Fibroblast of skin of scalp (primary cell): ENCODE results near the gene NKAIN2.
A peak's percentile ranks its signal among the peaks of the same experiment; 100 is the strongest.
"Not testable (repeated sequence)": the region's sequence is repeated elsewhere in the genome, so short reads cannot be mapped to it uniquely, and the experiment has no call there.

Source experiments
- DNase-seq: peaks from one replicate; pipeline ENCODE4 v3.0.0-alpha.2; 2013

Gene NKAIN2

DNA sequence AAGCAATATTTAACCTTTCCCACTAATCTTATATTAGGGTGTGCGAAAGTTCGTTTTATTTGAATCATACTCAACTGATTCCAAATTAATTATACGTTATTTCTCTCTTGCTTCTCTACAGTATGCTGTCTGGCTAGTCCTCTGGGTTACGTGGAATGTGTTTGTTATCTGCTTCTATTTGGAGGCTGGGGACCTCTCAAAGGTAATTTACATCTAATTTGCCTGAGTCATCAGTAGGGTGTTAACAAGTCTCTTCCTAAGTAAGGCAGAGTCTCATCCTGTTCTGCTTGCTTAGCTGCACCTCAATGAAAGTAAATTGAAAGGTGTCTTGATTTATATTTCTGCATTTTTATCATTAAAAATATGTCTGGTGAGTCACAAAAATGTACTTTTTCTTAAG is 551.5 kb downstream of the NKAIN2 start:
- DNase-seq, result no peak

DNA sequence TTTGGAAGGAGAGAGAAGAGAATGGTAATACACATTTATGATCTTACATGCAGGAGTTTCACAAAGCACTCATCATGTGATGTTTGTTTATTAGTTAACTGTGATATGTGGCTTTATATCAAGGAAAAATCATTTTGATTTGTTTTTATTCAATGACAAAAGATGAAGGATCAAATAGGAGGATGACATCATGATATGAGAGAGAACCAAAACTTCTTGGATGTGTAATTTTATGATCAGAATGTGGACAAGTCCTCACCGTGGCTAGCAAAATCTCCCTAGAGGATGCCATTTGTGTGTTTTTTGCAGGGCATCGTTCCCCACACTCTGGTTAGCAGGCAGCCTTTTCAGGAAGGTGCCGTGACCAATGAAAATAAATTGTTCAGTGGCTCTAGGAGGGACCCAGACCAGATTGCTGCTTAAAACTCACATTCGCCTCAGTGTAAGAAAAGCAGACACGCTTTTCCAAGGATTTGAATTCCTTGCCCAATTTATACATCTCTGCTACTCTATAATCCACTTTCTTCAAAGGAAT is 552.7 kb downstream of the NKAIN2 start:
- no peak for DNase-seq

DNA sequence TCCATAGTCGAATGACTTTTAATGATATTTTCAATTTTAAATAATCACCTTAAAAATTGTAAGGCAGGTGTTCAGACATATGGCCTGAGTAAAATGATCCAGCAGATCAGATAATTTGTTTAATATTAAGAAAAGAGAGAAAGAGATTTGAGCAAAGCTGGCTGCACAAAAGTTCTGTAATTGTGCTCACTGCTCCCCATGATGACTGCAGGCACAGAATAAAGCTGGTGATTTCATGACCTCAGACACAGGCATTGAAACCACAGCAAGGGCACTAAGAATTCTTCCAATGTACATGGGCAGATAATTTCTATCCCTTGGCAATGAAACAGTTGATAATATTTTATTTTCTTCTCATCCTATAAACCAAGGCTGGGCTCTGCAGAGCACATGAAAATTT is 553.1 kb downstream of the NKAIN2 start:
- DNase-seq, result no peak

DNA sequence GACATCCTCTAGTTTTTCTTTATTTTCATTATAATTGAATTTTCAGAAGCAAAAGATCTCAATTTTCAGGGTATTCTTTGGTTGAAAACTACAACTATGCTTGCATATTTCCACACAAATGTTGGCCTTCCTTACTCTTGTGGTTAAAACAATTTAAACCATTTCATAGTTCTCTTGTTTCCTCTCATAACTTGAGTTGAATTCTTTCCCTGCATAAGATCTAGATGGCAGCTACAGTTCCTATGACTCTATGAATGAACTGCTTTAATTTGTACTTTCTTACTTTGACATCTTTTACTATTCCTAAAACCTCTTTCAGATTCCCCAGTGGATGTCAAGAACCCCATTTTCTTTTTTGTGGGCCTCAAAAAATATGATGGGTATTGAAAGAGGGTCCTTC is 564.5 kb downstream of the NKAIN2 start:
- DNase-seq, result peak; percentile 2

DNA sequence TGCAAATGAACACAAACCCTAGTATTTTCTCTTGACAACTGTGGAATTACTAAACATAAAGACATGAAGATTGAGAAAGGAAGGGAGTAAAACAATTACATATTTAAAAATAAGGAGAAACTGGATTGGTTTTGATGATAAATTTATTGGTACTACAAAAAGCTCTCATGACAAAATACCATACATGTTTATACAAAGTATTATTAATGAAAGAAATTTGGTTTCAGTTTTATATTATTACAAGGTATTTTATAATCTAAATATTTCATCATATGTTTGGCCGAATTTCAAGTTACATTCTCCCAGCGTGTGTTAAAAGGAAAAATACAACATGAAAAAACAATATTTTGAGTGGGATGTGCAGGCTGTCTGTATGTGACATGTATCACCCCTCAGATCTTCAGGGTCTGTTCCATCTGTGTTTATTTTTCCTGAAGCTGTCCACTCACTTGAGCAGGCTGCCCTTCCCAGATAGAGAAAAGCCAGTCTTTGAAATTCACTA is 568.4 kb downstream of the NKAIN2 start:
- no peak for DNase-seq

DNA sequence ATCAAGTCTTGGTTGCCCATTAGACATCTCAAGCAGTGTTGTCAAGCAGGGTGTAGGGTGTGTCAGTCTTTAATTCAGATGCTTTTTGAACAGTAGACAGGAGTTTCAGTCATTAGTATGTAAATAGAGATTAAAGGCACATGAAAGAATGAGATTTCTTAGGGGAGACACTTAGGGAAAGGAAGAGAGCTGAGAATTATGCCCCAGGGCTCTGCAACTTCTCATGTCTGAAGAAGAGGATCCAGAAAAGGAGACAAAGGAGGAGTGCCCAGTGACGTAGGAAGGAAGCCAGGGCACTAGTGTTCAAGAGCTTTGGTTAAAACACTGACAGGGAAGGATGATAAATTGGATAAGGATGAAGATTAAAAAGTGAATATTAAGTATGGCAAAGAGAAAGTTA is 569.7 kb downstream of the NKAIN2 start:
- no peak for DNase-seq

DNA sequence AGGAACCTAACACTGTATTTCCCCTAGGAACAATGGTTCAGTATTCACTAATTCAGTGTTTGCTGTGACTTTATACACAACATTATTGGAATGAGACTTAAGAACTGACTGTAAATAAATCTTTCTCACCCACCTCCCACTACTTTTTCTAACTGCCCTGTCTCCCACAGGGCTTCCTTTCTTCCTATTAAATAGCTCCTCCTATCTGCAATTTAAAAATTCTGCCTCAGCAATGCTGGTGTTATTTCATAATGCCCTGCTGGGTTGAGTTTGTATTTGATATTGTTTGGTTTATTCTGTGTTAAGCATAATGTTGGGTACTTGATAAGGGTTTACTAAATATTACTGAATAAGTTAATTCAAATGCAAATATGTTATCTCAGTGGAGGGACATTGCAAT is 585.5 kb downstream of the NKAIN2 start:
- DNase-seq, result no peak

DNA sequence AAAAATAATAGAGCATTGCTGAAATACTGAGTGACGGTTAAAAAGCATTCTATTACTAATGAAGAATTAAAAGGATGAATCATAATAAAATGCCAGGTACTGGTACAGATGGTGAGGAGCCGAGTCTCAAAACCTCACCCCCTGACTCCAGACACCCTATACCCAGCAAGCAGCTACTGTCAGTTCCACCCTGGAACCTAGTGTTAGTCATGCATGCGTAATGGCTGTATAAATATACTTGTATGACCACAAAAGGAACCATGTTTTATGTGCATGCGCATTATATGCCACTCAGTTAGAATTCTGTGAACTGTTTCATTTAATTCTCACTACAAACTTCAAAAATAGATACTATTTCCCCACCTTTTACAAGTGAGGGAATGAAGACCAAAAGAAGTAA is 589.9 kb downstream of the NKAIN2 start:
- no peak for DNase-seq

DNA sequence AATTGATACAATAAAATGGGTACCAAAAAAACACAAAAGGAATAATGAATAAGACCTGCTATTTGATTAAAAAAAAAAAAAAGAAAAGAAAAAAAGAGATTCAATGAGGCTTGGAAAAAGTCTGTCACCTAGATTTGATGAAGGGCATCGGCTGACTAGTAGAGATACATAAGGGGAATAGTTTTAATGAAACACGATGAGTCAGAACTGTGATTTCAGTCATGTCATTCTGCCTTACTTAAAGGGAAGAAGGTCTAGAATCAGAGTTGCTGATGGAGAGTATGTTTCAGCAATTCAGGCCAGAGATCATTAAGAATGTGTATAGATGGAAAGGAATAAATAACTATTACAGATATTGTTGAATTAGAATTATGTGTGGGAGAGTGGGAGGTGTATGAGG is 592.7 kb downstream of the NKAIN2 start:
- DNase-seq, result no peak

DNA sequence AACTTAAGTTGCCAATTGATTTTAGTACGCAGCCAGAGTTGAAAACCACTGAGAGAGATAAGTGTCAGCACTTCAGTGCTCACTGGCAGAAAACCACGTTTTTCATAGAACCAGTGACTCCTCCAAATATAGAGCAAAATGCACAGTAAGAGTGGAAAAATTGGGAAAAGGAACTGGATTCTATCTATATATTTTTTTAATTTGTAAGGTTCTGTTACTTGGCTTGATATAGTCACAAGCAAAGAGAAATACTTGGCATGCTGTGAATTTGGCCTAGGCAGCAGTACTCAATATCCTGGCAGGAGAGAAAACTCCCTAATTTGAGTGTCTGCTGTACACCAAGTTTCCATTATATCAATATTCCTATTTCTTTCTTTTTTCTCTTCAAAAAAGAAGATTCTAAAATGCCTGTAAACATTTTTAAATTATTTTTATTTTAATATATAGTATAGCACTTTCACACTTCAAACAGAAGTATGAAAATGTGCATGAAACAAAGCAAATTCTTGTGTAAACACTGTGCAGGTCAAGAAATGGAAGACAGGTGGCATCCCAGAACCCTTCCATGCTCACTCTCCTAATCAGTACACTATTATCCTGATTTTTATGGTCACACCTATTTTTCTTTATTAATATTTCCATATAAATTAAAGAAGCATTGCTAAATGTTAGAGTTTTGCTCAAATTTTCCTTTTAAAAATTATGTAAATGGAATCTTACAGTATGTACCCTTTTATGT is 596.8 kb downstream of the NKAIN2 start:
- no peak for DNase-seq

DNA sequence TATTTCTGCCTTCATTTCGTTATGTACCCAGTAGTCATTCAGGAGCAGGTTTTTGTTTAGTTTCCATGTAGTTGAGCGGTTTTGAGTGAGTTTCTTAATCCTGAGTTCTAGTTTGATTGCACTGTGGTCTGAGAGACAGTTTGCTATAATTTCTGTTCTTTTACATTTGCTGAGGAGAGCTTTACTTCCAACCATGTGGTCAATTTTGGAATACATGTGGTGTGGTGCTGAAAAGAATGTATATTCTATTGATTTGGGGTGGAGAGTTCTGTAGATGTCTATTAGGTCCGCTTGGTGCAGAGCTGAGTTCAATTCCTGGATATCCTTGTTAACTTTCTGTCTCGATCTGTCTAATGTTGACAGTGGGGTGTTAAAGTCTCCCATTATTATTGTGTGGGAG is 606.8 kb downstream of the NKAIN2 start:
- not testable (repeated sequence) for DNase-seq

DNA sequence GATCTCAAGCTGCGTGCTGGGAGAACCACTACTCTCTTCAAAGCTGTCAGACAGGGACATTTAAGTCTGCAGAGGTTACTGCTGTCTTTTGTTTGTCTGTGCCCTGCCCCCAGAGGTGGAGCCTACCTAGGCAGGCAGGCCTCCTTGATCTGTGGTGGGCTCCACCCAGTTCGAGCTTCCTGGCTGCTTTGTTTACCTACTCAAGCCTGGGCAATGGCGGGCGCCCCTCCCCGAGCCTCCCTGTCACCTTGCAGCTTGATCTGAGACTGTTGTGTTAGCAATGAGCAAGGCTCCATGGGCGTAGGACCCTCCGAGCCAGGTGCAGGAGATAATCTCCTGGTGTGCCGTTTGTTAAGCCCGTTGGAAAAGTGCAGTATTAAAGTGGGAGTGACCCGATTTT is 609.0 kb downstream of the NKAIN2 start:
- not testable (repeated sequence) for DNase-seq

DNA sequence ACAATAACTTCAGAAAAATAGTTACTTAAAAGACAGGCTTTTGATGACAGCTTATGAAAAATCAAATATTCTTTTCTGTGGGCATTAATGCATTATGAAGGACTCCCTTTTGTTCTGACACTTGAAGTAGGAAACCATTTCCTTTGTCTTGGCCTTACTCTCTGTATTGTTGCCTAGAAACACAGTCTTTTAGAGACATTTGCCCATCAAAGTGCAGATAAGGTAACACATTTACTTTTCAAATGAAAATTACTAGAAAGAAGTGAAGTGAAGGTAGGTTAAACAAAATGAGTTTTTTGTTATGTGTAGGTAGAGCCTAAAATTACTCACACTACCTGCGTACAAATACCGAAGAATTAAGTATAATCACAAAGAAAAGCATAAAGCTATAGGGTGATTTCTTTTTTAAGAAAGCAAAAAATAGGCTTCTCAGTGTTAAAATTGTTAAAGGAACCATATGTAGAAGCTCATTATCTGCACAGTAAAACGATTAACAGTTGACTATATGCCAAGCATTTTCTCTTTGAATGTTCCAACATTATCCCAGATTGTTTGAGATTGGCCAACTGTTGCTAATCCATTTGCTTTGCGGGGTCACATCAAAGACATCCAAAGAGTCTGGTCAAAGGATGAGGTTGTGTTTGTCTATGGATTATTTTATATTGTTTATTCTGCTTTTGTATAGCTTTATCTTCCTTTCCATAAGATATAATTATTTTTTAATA is 616.6 kb downstream of the NKAIN2 start:
- DNase-seq, result no peak

DNA sequence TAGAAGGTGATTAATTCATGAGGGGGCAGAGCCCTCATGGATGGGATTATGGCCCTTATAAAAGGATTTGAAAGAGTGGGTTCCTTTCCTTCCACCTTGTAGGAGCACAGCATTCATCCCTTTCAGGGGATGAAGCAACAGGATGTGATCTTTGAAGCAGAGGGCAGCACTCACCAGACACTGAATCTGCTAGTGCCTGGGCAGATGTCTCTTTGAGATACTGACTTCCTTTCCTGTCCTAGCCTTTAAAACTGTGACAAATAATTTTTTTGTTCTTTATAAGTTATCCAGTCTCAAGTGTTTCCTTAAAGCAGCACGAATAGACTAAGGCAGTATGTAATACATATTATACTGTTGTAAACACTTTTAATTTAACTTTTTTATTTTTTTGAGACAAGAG is 620.0 kb downstream of the NKAIN2 start:
- no peak for DNase-seq

DNA sequence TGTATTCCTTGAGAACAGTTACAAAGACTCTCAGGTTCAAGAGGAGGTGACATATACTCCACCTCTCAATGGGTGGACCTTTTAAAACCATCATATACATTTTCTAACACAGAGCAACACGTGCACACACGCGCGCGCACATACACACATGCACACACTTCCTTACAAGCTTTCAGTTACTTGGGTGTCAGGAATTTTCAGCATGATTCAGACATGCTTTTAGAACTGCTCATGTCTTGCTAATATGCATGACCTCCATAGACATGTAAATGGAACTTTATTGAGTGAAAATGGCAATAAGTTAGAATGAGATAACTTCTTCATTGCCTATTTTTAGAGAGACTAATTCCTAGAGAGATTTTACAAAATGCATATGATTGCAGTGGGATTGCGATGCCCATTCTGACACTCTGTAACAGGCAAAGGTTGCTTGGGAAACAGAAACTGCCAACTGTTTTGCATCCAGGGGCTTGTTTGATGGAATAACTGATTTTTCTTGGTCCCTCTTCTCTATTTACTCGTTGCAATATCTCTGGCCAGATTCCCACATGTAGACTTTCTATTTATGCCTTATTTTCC is 627.2 kb downstream of the NKAIN2 start:
- peak; percentile 21 for DNase-seq

DNA sequence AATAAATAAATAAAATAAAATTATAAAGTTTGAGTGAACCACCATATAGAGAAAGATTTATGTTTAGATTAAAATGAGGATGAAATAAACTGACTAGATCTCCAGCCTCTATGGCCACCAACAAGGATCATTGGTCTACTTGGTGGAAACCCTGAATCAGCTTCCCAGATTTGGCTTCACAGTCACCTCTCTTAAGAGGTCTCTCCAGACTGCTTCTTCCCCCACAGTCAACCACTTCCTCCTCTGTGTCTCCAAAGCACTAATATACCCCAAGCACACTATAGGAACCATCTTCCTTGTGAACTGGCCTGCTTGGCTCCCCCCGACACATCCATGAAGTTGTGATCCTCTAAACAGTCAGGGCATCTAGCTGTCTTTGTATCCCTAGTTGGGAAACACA is 629.0 kb downstream of the NKAIN2 start:
- no peak for DNase-seq

DNA sequence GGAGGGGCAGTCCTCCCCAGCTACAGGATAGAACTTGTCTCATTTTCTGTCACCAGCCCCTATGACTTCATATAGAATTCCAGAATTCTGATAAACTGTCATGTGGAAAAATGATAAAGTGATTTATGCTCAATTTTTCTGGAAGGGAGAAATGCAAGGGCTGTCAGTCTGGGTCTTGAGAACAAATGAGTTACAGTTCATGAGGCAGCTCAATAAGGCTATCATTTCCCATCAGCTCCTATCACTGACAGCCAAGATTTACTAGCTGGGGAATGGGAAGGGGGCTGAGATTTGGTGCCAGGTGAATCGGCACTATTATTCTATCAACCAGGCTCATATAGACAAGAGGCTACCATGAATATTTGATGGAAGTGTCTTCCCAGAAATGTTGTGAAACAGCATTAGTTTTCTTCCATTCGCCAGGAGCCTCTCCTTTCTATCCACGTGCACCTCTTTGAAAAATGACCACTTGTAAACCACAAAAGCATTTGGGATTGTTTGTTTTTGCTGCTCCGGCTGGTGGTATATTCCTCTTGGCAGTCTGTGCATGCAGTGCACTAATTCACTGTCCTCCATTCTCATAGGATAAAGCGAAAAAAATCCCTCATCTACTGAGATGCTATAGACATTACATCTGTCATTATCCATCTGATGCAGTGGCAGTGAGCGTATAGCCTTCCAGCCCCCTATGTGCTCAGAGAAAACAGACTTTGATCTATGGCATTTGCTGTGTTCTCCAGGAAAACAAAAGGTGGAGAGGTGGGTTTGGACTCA is 629.9 kb downstream of the NKAIN2 start:
- DNase-seq, result no peak

DNA sequence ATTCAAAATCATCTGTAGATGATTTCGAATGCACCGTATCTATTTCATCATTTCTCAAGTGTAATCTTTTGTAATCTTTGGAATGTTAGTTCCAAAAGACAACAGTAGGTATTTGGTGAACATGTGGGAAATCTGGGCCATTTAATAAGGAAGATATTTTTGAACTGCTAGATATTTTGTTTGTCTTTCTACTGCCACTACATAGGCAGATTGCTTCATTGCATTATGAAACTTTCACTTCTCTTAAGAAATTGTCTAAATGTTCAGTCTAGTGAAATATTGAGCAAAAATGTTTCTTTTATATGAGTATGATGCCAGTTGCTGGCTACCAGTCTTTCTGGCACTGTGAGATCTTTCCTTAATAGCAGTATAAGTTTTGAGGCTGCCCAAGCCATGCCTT is 630.8 kb downstream of the NKAIN2 start:
- peak; percentile 29 for DNase-seq

DNA sequence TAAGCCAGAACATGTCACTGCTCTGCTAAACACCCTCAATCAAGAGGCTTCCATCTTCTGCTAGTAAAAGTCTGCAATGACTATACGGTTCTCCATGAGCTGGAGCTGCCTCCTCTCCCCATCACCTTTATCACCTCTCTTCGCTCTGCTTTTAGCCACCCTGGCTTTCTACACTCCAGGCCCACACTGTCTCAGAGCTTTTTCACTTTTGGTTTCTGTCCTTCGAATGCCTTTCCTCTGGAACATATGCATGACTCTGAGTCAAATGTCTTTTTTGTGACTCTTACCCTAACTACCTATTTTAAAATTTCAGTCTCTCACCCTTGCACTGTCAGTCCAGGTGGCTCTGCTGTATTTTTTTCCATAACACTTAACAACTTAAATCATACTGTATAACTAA is 633.1 kb downstream of the NKAIN2 start:
- DNase-seq, result no peak

DNA sequence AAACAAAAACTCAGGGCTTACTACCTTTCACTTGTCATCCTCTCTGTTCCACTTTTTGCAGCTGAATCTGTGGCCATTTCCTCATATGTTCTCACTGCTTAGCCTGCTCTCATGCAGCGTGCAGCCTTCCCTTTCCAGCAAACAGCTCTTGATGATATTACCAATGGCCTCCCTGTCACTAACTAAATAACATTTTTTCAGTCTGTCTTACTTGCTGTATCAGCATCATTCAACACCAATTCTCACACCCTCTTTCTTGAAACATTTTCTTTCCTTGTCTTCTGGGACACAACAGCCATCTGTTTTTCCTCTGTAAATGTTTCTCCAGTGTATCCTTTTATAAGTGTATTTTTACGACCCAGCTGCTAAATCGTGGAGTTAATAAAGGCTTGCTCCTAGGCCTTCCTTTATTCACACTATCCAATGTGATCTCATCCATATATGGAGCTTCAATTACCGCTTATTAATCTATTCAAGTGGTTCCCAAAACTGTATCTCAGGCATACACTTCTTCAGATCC is 634.9 kb downstream of the NKAIN2 start:
- no peak for DNase-seq

DNA sequence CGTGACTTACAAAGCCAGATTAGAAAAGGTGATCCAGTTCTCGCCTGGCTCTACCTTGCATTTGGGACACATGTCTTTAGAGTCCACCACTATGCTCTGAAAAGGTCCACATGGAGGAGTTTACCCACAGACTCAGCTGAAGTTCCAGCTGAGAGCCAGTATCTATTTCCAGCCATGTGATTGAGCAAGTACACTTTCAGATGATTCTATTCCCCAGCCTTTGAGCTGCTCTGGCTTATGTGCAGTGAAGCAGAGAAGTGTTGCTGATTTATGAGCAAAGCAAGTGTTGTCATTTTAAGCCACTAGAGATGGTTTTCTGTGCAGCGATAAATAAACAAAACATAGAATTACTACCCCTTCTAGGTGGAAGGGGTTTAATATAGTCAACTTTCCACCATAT is 637.8 kb downstream of the NKAIN2 start:
- no peak for DNase-seq

DNA sequence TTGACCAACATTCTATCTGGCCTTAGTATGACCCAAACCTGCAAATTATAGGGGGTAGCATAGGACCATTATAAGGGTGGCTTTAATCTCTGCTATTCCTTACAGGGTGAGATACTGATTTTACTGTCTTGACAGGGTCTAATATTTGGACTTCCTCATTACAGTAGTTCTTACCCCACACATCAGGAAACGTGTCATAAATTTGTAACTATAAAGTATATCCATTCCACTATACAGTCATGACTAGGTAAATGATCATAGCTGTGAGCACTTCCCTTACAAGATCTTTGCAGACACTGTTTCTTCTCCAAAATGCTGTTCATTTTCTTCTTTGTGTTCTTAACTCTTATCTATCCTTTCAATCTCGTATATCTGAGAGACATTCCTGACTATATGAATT is 639.9 kb downstream of the NKAIN2 start:
- DNase-seq, result no peak

DNA sequence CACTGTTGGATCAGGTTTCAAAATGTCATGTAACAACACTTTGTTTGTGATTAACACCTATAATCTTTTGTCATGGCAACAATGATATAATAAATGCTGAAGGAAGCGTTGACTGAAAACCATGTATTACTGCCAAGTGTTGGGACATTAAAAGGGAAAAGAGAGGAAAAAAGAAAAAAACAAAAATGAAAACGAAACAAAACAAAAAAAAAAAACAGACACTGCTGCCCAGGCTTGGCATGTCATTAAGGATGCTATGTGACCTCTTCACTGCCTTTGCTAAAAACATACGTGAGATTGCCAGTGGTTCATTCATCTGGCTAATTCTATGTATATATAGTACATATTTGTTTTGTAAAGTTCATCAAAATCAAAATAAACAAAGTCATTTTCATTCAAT is 641.9 kb downstream of the NKAIN2 start:
- DNase-seq, result no peak
